Measurements from ENCODE around the gene KBTBD12.

The KBTBD12 gene

DNA sequence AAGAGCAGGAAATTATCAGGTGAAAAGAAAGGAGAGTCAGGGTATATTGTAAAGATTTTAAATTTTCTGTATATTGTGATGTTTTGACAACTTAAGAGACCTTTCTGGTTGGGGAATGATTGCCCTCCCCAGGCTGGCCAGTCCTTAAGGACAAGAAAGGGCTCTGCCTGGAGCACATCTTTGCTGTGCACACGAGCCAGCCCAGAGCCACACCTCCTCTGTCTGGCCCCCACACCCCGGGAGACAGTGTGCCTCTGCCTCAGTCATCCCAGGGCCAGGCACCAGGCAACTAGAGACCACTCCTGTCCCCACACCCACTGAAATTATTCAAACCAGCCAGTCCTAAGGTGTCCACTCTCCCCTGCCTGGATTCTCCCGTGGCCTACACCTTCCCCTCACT lies 67.1 kb downstream of the KBTBD12 start:
- TF ChIP-seq CTCF (IDR thresholded peaks at IDR 0.05; ENCODE audit: insufficient read depth, low read depth, low read length, missing control alignments), result no peak
- no peak overlapping the region for H3K4me3 ChIP-seq (ENCODE audit: low read length)
- no peak for DNase-seq (ENCODE audit: low read depth)

DNA sequence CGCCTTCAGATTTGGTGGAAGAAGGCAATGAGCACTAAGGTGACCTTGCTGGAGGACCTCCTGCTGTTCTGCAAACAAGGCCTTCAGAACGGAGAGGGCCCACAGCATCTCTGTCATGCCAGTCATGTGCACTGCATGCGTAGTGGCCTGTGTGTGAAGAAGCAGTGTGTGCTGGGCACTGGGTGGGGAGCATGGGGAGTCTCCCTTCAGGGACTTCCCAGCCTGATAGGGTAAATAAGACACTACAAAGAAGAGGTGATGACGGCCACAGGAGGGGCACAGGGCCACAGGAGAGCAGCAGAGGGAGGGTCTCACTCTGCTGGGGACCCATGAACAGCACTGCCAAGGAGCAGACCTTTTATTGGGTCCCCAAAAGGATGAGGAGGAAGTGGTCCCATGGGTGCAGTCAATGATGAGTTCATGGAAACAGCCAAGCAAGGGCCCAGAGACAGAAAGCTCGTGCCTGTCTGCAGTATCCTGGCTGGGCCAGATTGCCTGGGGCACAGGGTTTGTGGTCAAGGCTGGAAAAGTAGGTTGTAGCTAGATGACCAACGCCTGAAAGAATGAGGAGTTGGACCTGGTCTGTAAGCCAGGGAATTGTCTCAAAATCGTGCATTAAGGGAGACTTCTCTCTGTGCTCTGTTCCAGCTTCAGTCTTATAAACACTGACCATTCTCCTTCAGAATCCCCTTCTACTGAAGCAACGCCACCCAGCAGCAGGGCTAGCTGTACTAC lies 69.4 kb downstream of the KBTBD12 start:
- no peak overlapping the region for H3K4me3 ChIP-seq (ENCODE audit: low read length)
- no peak for DNase-seq (ENCODE audit: low read depth)
- TF ChIP-seq CTCF (IDR thresholded peaks at IDR 0.05; ENCODE audit: insufficient read depth, low read depth, low read length, missing control alignments), result no peak

DNA sequence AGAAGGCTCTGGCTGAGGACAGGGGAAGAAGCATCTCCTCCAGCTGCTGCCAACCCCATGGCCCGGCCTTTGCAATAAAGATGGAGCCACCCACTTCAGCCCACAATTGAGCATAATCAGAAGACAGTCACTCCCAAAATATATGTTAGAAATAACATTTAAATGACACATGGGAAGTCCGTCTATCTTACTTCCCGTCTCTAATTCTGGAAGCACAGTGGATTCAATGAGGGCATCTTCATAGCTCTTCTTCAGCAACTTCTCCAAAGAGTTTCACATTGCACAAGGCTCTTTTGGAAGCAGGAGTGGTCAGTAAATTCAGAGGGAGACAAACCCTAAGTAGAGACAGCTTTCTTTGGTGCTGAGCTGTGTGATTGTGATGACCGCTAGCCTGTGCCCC lies 70.2 kb downstream of the KBTBD12 start:
- DNase-seq (ENCODE audit: low read depth), result no peak
- no peak for TF ChIP-seq CTCF (IDR thresholded peaks at IDR 0.05; ENCODE audit: insufficient read depth, low read depth, low read length, missing control alignments)
- H3K4me3 ChIP-seq (ENCODE audit: low read length), result no peak overlapping the region

DNA sequence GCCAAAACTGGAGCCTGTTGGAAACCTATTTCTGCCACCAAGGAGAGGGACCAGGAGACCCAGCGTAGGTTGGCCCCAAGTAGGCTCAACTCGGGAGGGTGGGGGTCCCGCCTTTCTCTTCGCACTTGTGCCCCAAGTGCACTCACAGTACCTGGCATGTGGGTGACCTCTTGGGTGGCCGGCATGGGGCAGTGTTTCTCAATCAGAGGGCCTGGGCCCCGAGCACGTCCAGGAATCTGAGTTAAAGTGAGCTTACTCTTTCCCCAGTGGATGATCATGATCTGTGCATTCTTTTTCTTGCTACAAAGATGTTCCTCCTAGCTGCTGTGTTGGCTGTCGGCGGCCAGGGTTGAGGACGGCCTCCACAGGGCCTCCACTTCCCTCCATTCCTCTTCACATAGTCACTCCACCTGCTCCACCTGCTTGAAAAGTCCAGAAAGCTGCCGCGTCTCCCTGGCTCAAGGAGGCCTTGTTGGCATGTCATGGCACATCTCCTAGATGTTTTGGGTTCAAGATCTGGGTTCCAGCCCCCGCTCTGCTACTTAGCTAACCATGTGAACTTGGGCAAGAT lies 70.7 kb downstream of the KBTBD12 start:
- DNase-seq (ENCODE audit: low read depth), result no peak
- no peak overlapping the region for H3K4me3 ChIP-seq (ENCODE audit: low read length)
- no peak for TF ChIP-seq CTCF (IDR thresholded peaks at IDR 0.05; ENCODE audit: insufficient read depth, low read depth, low read length, missing control alignments)

DNA sequence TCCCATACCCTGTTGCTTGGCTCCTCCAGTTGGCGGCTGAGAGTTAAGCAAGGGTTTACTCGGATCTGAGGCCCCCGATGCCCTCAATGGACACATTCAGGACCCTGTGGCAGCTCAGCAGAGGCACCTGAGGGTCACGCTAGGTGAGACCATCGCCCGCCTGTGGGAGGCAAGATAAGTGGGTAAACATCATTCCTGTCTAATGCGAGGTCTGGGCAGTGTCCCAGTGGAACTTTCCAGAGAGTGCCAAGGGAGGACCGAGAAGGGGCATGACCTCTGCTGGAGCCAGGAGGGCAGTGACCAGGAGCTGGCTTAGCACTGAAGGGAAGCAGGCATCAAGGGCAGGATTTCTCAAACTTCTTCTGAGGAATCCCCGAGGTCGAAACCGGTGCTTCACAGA lies 71.8 kb downstream of the KBTBD12 start:
- TF ChIP-seq CTCF (IDR thresholded peaks at IDR 0.05; ENCODE audit: insufficient read depth, low read depth, low read length, missing control alignments), result no peak
- no peak for DNase-seq (ENCODE audit: low read depth)
- no peak overlapping the region for H3K4me3 ChIP-seq (ENCODE audit: low read length)

DNA sequence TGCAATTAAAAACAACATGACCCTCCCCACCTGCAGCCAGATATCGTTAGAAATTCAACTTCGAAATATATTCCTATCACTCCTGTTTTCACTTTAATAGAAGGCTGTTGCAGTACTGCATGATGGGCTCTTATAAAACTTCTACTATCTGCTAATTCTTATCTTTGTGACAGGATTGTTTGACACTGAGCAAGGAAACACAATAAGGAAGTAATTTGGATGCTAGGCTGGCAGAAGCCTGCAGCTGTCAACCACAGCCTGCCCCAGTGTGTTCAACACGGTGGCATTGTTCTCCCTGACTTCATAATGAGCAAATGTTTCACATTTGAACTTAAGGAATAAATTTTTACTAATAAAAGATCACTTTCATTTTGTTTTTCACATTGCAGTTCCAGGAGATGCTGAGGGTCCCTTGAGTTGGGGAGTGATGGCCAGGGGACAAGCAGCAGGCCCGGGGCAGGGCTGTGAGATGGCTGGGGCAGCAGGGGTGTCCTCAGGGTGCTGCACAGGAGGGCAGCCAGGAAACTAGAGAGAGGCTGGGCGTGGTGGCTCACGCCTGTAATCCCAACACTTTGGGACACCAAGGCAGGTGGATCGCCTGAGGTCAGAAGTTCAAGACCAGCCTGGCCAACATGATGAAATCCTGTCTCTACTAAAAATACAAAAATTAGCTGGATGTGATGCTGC lies 72.4 kb downstream of the KBTBD12 start:
- TF ChIP-seq CTCF (IDR thresholded peaks at IDR 0.05; ENCODE audit: insufficient read depth, low read depth, low read length, missing control alignments), result no peak
- DNase-seq (ENCODE audit: low read depth), result no peak
- H3K4me3 ChIP-seq (ENCODE audit: low read length), result no peak overlapping the region

Data from epithelial cell of esophagus (primary cell).